A549 treated with dexamethasone at 1 μM for 4 hours (cell line): ENCODE measurements around the gene MRPL38. TPM values are rescaled to one million over a fixed set of nuclear protein-coding genes. Genes with fewer than 3 reads are reported as not detected.

ENCODE experiments used
- total RNA-seq: library from RNA; stranded (reverse); fragments of 200-300 nt; extraction: Qiagen RNA extraction; gene quantifications from 5 replicates; pipeline ENCODE4 v1.2.3, GENCODE V29; 2022

MRPL38 gene
- total RNA-seq = 78.3 to 135 TPM (median 120 TPM) in 5 replicates

DNA sequence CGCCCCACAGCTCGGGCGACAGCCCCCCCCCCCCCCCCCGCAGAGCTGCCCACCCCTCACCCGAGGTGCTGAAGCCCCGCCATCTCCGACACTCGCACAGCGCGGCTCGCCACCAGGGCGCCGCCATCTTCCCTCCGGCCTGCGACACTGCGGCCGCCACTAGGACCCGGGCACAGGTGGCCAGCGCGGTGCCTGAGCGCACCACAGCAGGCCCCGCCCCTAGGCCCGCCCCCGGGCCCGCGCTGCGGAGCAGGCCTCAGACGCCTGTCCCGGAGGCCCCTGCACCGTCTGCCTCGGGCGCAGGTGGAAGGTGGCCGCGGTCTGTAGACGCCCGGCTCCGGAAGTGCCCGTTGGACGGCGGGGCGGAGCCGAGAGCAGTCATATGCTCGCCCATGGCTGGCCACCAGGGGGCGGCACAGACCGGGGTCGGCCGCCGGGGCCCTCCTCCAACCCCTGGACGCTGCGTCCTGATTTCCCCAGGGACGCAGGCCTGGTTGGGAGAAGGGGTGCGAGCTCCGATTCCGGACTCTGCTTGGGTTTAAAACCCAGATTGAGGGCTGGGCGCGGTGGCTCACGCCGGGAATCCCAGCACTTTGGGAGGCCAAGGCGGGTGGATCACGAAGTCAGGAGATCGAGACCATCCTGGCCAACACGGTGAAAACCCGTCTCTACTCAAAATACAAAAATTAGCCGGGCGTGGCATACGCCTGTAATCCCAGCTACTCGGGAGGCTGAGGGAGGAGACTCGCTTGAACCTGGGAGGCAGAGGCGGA is at the start of gene MRPL38:
TSS of gene MRPL38 (minus strand) at position 136 of the 773 bp plus-strand sequence. CDS start at position 127, 9 bp downstream.

GRCh38 chr17:75940727-75941441 is 36.2 kb upstream of the MRPL38 start, which contains the start of gene FBF1:
Gene FBF1, minus strand, starts transcription at chr17:75941042. Its CDS starts 2,893 bp downstream, at chr17:75938149.

GRCh38 chr17:75896415-75897159 is 8.1 kb downstream of the MRPL38 start, which contains the start of gene TRIM65:
Gene TRIM65, minus strand, starts transcription at chr17:75896951. Its CDS starts 14 bp downstream, at chr17:75896937.

GRCh38 chr17:75878174-75878998 is 26.3 kb downstream of the MRPL38 start, which contains the start of gene TRIM47:
Gene TRIM47, minus strand, starts transcription at chr17:75878581. Its CDS starts 33 bp downstream, at chr17:75878548.

DNA sequence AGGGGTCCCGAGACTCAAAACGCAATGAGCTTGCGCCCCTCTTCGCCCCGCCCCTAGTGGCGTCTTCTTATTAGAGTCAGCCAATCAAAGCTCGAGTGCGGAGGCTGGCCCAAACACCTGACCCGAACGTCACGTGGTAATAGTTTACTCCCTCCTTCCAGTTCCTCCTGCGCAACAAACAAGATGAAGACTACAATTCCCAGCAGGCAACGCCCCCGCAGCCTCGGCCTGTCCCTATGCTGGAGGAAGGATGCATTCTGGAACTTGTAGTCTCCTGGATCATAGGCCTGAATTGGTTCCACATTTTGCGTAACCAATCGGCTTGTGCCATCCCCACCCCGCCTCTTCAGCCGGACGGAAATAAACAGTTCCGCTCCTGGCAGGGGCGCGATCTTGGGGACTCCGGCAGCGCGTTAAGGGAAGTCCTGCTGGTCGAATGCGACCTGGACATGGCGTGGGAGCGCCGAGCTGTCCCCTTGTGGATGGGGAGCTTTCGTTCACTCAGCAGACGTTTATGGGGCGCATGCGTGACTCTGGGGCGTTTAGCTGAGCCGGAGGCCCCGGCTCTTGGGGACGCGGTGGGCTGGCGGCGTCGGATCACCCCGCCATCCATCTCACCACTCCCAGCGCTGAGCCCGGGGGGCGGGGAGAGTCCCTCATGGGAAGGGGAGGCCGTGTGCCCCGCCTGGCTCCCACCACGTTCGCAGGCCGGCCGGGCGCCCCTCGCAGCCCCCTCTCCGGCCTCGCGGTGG is 49.2 kb downstream of the MRPL38 start, which contains the start of gene WBP2:
TSS of gene WBP2 (minus strand) at position 26 of the 752 bp plus-strand sequence. CDS start 38 bp downstream, outside the sequence.

Other genes starting within 250 kb of the MRPL38 start
- 21.9 to 27.7 TPM (median 26.7 TPM) in 5 replicates for gene RECQL5, start 237.7 kb downstream of the MRPL38 start, total RNA-seq
- 121 to 138 TPM (median 123 TPM) in 5 replicates for gene SAP30BP, start 237.5 kb downstream of the MRPL38 start, total RNA-seq
- gene ITGB4, start 183.4 kb downstream of the MRPL38 start, total RNA-seq = 81.3 to 148 TPM (median 126 TPM) in 5 replicates
- 56.4 to 83.4 TPM (median 76.0 TPM) in 5 replicates for gene GALK1, start 139.7 kb downstream of the MRPL38 start, total RNA-seq
- 25.1 to 30.9 TPM (median 29.6 TPM) in 5 replicates for gene UNK, start 120.1 kb downstream of the MRPL38 start, total RNA-seq
- gene UNC13D, start 60.5 kb downstream of the MRPL38 start, total RNA-seq = 3.2 to 6.9 TPM (median 6.3 TPM) in 5 replicates
- gene WBP2, start 49.5 kb downstream of the MRPL38 start, total RNA-seq = 86.8 to 93.9 TPM (median 89.6 TPM) in 5 replicates
- 145 to 227 TPM (median 215 TPM) in 5 replicates for gene TRIM47, start 26.3 kb downstream of the MRPL38 start, total RNA-seq
- gene TRIM65, start 7.9 kb downstream of the MRPL38 start, total RNA-seq = 24.6 to 40.6 TPM (median 35.3 TPM) in 5 replicates
- gene FBF1, start 36.2 kb upstream of the MRPL38 start, total RNA-seq = 3.8 to 8.2 TPM (median 7.2 TPM) in 5 replicates
- 15.4 to 19.6 TPM (median 18.6 TPM) in 5 replicates for gene ACOX1, start 74.3 kb upstream of the MRPL38 start, total RNA-seq
- 20.4 to 22.4 TPM (median 22.0 TPM) in 5 replicates for gene TEN1, start 74.4 kb upstream of the MRPL38 start, total RNA-seq
- gene CDK3, start 96.0 kb upstream of the MRPL38 start, total RNA-seq = 1.3 to 4.7 TPM (median 4.1 TPM) in 5 replicates
- gene EVPL, start 122.4 kb upstream of the MRPL38 start, total RNA-seq = 12.7 to 19.5 TPM (median 17.8 TPM) in 5 replicates
- 70.7 to 88.6 TPM (median 85.9 TPM) in 5 replicates for gene SRP68, start 167.6 kb upstream of the MRPL38 start, total RNA-seq
- gene GALR2, start 169.9 kb upstream of the MRPL38 start, total RNA-seq = 0.54 to 1.8 TPM (median 1.7 TPM) in 5 replicates
- 0.08 to 0.39 TPM (median 0.20 TPM) in 5 replicates for gene ZACN, start 174.3 kb upstream of the MRPL38 start, total RNA-seq
- gene EXOC7, start 198.9 kb upstream of the MRPL38 start, total RNA-seq = 52.7 to 68.6 TPM (median 61.2 TPM) in 5 replicates
- gene FOXJ1, start 236.4 kb upstream of the MRPL38 start, total RNA-seq = 0.65 to 1.4 TPM (median 1.1 TPM) in 5 replicates